GM23248 (cell line): ENCODE data around the gene ENOX1.

Source experiments
- EZH2 ChIP-seq: fragments of 200-600 bp; sonication (generic); IDR thresholded peaks from 2 replicates; pipeline ENCODE4 v1.6.1; 2018; ENCODE audit warnings: antibody characterized with exemption, mild to moderate bottlenecking; ENCODE audit not compliant: insufficient read depth, poor library complexity, severe bottlenecking
- EZH2phosphoT487 ChIP-seq: fragments of 200-600 bp; sonication (generic); IDR thresholded peaks from 2 replicates; pipeline ENCODE4 v1.6.1; 2018; ENCODE audit warnings: antibody characterized with exemption, moderate library complexity, mild to moderate bottlenecking, low read depth; ENCODE audit not compliant: insufficient read depth

GRCh38 chr13:43298816-43299215 is 488.0 kb downstream of the ENOX1 start:
- no peak for TF ChIP-seq EZH2
- no peak for TF ChIP-seq EZH2phosphoT487
